ENCODE measurements around the gene PLCB3.

DNA sequence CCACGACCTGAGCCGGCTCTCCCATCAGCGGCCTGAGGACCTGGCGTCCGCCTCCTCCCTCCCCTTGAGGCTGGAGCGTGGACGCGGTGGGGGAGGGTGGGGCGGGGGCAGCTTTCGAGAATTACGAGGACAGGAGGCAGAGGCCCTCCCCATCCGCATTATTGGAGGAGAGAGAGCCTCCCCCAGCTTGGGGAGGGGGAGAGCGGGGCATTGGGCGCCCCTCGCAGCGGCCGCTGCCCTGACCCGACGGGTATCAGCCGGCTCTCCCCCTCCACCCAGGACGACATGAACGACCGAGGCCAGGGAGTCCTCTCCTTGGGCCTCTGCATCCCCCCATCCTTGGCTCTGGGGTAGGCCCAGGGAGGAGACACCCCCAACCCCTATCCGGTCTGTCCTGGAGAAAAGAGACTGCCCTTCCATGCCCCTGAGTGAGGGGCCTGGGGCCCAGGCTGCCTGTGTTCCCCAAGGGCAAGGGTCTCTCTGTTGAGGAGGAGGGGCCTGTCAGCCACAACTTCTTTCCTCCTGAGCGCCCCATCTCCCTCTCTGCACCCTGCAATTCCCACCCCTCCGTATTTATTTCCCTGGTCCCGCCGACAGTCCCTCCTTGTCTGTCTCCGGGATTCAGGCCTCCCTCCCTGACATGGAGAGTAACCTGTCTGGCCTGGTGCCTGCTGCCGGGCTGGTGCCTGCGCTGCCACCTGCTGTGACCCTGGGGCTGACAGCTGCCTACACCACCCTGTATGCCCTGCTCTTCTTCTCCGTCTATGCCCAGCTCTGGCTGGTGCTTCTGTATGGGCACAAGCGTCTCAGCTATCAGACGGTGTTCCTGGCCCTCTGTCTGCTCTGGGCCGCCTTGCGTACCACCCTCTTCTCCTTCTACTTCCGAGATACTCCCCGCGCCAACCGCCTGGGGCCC, 34.8 kb downstream of the PLCB3 start:
- TF ChIP-seq, protein P1, sequence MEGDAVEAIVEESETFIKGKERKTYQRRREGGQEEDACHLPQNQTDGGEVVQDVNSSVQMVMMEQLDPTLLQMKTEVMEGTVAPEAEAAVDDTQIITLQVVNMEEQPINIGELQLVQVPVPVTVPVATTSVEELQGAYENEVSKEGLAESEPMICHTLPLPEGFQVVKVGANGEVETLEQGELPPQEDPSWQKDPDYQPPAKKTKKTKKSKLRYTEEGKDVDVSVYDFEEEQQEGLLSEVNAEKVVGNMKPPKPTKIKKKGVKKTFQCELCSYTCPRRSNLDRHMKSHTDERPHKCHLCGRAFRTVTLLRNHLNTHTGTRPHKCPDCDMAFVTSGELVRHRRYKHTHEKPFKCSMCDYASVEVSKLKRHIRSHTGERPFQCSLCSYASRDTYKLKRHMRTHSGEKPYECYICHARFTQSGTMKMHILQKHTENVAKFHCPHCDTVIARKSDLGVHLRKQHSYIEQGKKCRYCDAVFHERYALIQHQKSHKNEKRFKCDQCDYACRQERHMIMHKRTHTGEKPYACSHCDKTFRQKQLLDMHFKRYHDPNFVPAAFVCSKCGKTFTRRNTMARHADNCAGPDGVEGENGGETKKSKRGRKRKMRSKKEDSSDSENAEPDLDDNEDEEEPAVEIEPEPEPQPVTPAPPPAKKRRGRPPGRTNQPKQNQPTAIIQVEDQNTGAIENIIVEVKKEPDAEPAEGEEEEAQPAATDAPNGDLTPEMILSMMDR (IDR thresholded peaks at IDR 0.05), result peak in 1 of 4 donors; percentile 20
- TF ChIP-seq POLR2A (IDR thresholded peaks at IDR 0.05), result no peak

Measured in right lobe of liver (tissue), 4 donors.